Measurements from ENCODE around the gene PSMA4. TPM values are rescaled to one million over a fixed set of nuclear protein-coding genes. Genes with fewer than 3 reads are reported as not detected.

PSMA4 gene
- total and polyA plus RNA-seq, 2 of the 8 experiments (the other 6 are each of a cell fraction or from before 2014, with no cell fraction given): 348 to 445 TPM

- TF ChIP-seq E2F6 (IDR thresholded peaks at IDR 0.05): no peak
- TF ChIP-seq EP300 (IDR thresholded peaks at IDR 0.05; ENCODE audit: borderline replicate concordance in 1 of 2, low read depth in 2 of 2, low read length in 2 of 2): no peak
- TF ChIP-seq CEBPB (IDR thresholded peaks at IDR 0.05; ENCODE audit: low read depth, low read length): no peak
Observed at GRCh38 chr15:78598348-78598747, 58.1 kb downstream of the PSMA4 start (continued).

All from H1 (cell line).